HG03521 (cell line): Measurements from ENCODE around the gene BUD23.
"Not testable (repeated sequence)": the region's sequence is repeated elsewhere in the genome, so short reads cannot be mapped to it uniquely, and the experiment has no call there.

ENCODE experiments used
- ATAC-seq: cut with Tn5 transposase; IDR thresholded peaks from one replicate; pipeline ENCODE4 v1.9.1; 2021; ENCODE audit warnings: mild to moderate bottlenecking, moderate library complexity; ENCODE audit not compliant: unreplicated experiment

The BUD23 gene

GRCh38 chr7:73699370-73700068 lies 16.1 kb downstream of the BUD23 start:
- no peak for ATAC-seq

GRCh38 chr7:73700069-73700423 lies 16.6 kb downstream of the BUD23 start:
- no peak for ATAC-seq

- no peak for ATAC-seq
Measured at GRCh38 chr7:73700581-73701134, 17.3 kb downstream of the BUD23 start.

- ATAC-seq, result no peak
Measured at GRCh38 chr7:73701357-73701995, 18.1 kb downstream of the BUD23 start.

- no peak for ATAC-seq
Measured at GRCh38 chr7:73702226-73702625, 18.8 kb downstream of the BUD23 start.

GRCh38 chr7:73702665-73703064 lies 19.3 kb downstream of the BUD23 start:
- no peak for ATAC-seq

GRCh38 chr7:73703225-73703624 lies 19.8 kb downstream of the BUD23 start:
- ATAC-seq, result no peak

GRCh38 chr7:73703757-73704639 lies 20.6 kb downstream of the BUD23 start:
- no peak for ATAC-seq

GRCh38 chr7:73704640-73705550 lies 21.5 kb downstream of the BUD23 start:
- no peak for ATAC-seq

GRCh38 chr7:73705551-73705920 lies 22.1 kb downstream of the BUD23 start:
- no peak for ATAC-seq

- ATAC-seq, result no peak
Measured at GRCh38 chr7:73706126-73707044, 23.0 kb downstream of the BUD23 start.

GRCh38 chr7:73707045-73707631 lies 23.7 kb downstream of the BUD23 start:
- ATAC-seq, result no peak

- ATAC-seq, result no peak
Measured at GRCh38 chr7:73708961-73709549, 25.7 kb downstream of the BUD23 start.

GRCh38 chr7:73712773-73713172 lies 29.4 kb downstream of the BUD23 start:
- no peak for ATAC-seq

- ATAC-seq, result not testable (repeated sequence)
Measured at GRCh38 chr7:73713319-73713718, 29.9 kb downstream of the BUD23 start.

- ATAC-seq, result no peak
Measured at GRCh38 chr7:73715648-73716317, 32.4 kb downstream of the BUD23 start.

- ATAC-seq, result no peak
Measured at GRCh38 chr7:73716318-73716890, 33.0 kb downstream of the BUD23 start.
